IMR-90 (cell line): Measurements from ENCODE around the gene PPP5C. TPM values are rescaled to one million over a fixed set of nuclear protein-coding genes. Genes with fewer than 3 reads are reported as not detected.
"Not testable (repeated sequence)": the region's sequence is repeated elsewhere in the genome, so short reads cannot be mapped to it uniquely, and the experiment has no call there.

ENCODE experiments used
- ATAC-seq: fragments of 200-7000 bp; cut with Tn5 transposase; 2 replicates; pipeline ENCODE4 v1.9.1; 2020; ENCODE audit warnings: low read depth, mild to moderate bottlenecking, moderate library complexity
- BruUV-seq: library from RNA; stranded (reverse); fragments of 400-500 nt; replicated peaks from 2 replicates; lab custom pipeline; 2021; lab: Mats Ljungman, UMichigan
- CTCF ChIA-PET: fragments of 300-600 bp; formaldehyde crosslinking; extraction: SDS; loops from one replicate; lab custom pipeline; 2021; ENCODE audit warnings: antibody characterized with exemption; lab: Yijun Ruan, JAX
- POLR2A ChIA-PET: fragments of 300-600 bp; sonication (Branson Sonifier 250); formaldehyde crosslinking; loops from one replicate; lab custom pipeline; 2022; ENCODE audit warnings: antibody characterized with exemption; ENCODE audit not compliant: unreplicated experiment; lab: Charles Lee
- DNase-seq: peaks from one replicate; pipeline ENCODE4 v3.0.0; 2013
- H2AFZ ChIP-seq: replicated peaks from 2 replicates; pipeline ENCODE3; 2013; ENCODE audit warnings: low read length, mild to moderate bottlenecking; ENCODE audit not compliant: poor library complexity
- H2AK5ac ChIP-seq: 2 replicates; pipeline ENCODE4 v1.6.1; 2013; ENCODE audit warnings: low read depth, low read length, inconsistent platforms
- H2AK9ac ChIP-seq: replicated peaks from 2 replicates; pipeline ENCODE3; 2013; ENCODE audit warnings: mild to moderate bottlenecking, low read depth, low read length, moderate library complexity; ENCODE audit not compliant: poor library complexity
- H2BK120ac ChIP-seq: 2 replicates; pipeline ENCODE4 v1.6.1; 2013; ENCODE audit warnings: low read depth, low read length, inconsistent platforms
- H2BK15ac ChIP-seq: 3 replicates; pipeline ENCODE4 v1.6.1; 2013; ENCODE audit warnings: low read depth, low read length, inconsistent platforms
- H2BK20ac ChIP-seq: 2 replicates; pipeline ENCODE4 v1.6.1; 2013; ENCODE audit warnings: low read depth, mild to moderate bottlenecking, inconsistent platforms, low read length, moderate library complexity
- H2BK5ac ChIP-seq: 2 replicates; pipeline ENCODE4 v1.6.1; 2013; ENCODE audit warnings: mild to moderate bottlenecking, low read depth, low read length, inconsistent platforms; ENCODE audit not compliant: poor library complexity, severe bottlenecking
- H3K14ac ChIP-seq: replicated peaks from 2 replicates; pipeline ENCODE4 v1.6.1; 2013; ENCODE audit warnings: low read depth, low read length, inconsistent platforms
- H3K18ac ChIP-seq: 2 replicates; pipeline ENCODE4 v1.6.1; 2013; ENCODE audit warnings: low read depth, low read length, control low read depth
- H3K23ac ChIP-seq: 2 replicates; pipeline ENCODE4 v1.6.1; 2013; ENCODE audit warnings: low read depth, low read length, inconsistent platforms
- H3K27ac ChIP-seq: 2 replicates; pipeline ENCODE4 v1.5.1; 2013; ENCODE audit warnings: mild to moderate bottlenecking, control low read depth, low read length; ENCODE audit not compliant: insufficient read depth
- H3K27me3 ChIP-seq: 2 replicates; pipeline ENCODE4 v1.6.1; 2013; ENCODE audit warnings: low read length; ENCODE audit not compliant: control insufficient read depth, insufficient read depth
- H3K36me3 ChIP-seq: 2 replicates; pipeline ENCODE4 v1.6.1; 2013; ENCODE audit warnings: low read length, mixed read lengths; ENCODE audit not compliant: control insufficient read depth, insufficient read depth
- H3K4ac ChIP-seq: 2 replicates; pipeline ENCODE4 v1.6.1; 2013; ENCODE audit warnings: low read depth, low read length, inconsistent platforms
- H3K4me1 ChIP-seq: 2 replicates; pipeline ENCODE4 v1.6.1; 2013; ENCODE audit warnings: low read length, mixed read lengths; ENCODE audit not compliant: control insufficient read depth, insufficient read depth
- H3K4me2 ChIP-seq: 2 replicates; pipeline ENCODE4 v1.6.1; 2013; ENCODE audit warnings: low read depth, mild to moderate bottlenecking, control low read depth, low read length, moderate library complexity
- H3K4me3 ChIP-seq: 2 replicates; pipeline ENCODE4 v1.5.1; 2013; ENCODE audit warnings: low read depth, mild to moderate bottlenecking, control low read depth, low read length, moderate library complexity; ENCODE audit not compliant: insufficient read depth
- H3K56ac ChIP-seq: 2 replicates; pipeline ENCODE4 v1.6.1; 2013; ENCODE audit warnings: low read length, inconsistent platforms; ENCODE audit not compliant: insufficient read depth; ENCODE audit errors: extremely low read depth
- H3K79me1 ChIP-seq, 2 experiments: 2 replicates each; pipeline ENCODE4 v1.6.1; 2013; ENCODE audit warnings: low read length in 2 of 2, inconsistent platforms in 1 of 2, low read depth in 1 of 2
- H3K9ac ChIP-seq: 2 replicates; pipeline ENCODE4 v1.6.1; 2013; ENCODE audit warnings: low read depth, low read length, control low read depth
- H3K9me1 ChIP-seq: 2 replicates; pipeline ENCODE4 v1.6.1; 2013; ENCODE audit warnings: low read length, inconsistent platforms; ENCODE audit not compliant: insufficient read depth
- H3K9me3 ChIP-seq: 2 replicates; pipeline ENCODE4 v1.6.1; 2013; ENCODE audit warnings: low read length; ENCODE audit not compliant: control insufficient read depth, insufficient read depth
- H4K20me1 ChIP-seq: 2 replicates; pipeline ENCODE4 v1.6.1; 2013; ENCODE audit warnings: low read length, inconsistent platforms; ENCODE audit not compliant: insufficient read depth
- H4K5ac ChIP-seq: 2 replicates; pipeline ENCODE4 v1.6.1; 2013; ENCODE audit warnings: mild to moderate bottlenecking, low read depth, low read length, control low read depth
- H4K8ac ChIP-seq, 2 experiments: 2 replicates each; pipeline ENCODE4 v1.6.1; 2013; ENCODE audit warnings: low read depth in 2 of 2, low read length in 2 of 2, control low read depth in 1 of 2, inconsistent platforms in 1 of 2
- H4K91ac ChIP-seq: 2 replicates; pipeline ENCODE4 v1.6.1; 2013; ENCODE audit warnings: low read depth, low read length, inconsistent platforms; ENCODE audit not compliant: insufficient read depth
- CEBPB ChIP-seq: IDR thresholded peaks from 2 replicates; pipeline ENCODE4 v1.6.1; 2012; ENCODE audit warnings: low read depth, low read length, improper control_type of control experiment
- CHD1 ChIP-seq: IDR thresholded peaks from 2 replicates; pipeline ENCODE4 v1.6.1; 2012; ENCODE audit warnings: low read depth, low read length, improper control_type of control experiment
- MAZ ChIP-seq: IDR thresholded peaks from 2 replicates; pipeline ENCODE4 v1.6.1; 2012; ENCODE audit warnings: low read depth, mild to moderate bottlenecking, low read length, improper control_type of control experiment, moderate library complexity, borderline replicate concordance
- POLR2A ChIP-seq: IDR thresholded peaks from 2 replicates; pipeline ENCODE4 v1.6.1; 2012; ENCODE audit warnings: mild to moderate bottlenecking, low read depth, low read length
- RAD21 ChIP-seq: IDR thresholded peaks from 2 replicates; pipeline ENCODE4 v1.6.1; 2012; ENCODE audit warnings: low read length, improper control_type of control experiment
- SMC3 ChIP-seq: fragments of 150-350 bp; IDR thresholded peaks from 2 replicates; pipeline ENCODE4 v1.6.1; 2016; ENCODE audit warnings: low read depth, mild to moderate bottlenecking, antibody characterized with exemption, low read length, moderate library complexity
- WGBS, 2 experiments: methylation state at CpG; one replicate each; pipeline versions ENCODE4 v1.1.5 to v1.1.7; 2013; ENCODE audit warnings: missing lambda C conversion rate in 2 of 2; ENCODE audit not compliant: insufficient read length in 1 of 2; ENCODE audit errors: extremely low coverage in 2 of 2; 5-methylcytosine and 5-hydroxymethylcytosine counted together
- dilution Hi-C: fragments of 300-500 bp; cut with HindIII; formaldehyde crosslinking; loops from one replicate; pipeline ENCODE4 v1.14.3; 2018; ENCODE audit warnings: low sequenced_read_pairs; ENCODE audit not compliant: unreplicated experiment
- in situ Hi-C: fragments of 300-500 bp; cut with MboI; formaldehyde crosslinking; loops from 3 replicates; pipeline ENCODE4 v1.14.3; 2019; ENCODE audit warnings: low sequenced_read_pairs, inconsistent platforms, mixed read lengths
- intact Hi-C: fragments of 100-400 bp; cut with micrococcal nuclease; formaldehyde crosslinking; loops from 2 replicates; pipeline ENCODE4 v1.10.0; 2022
- polyA plus RNA-seq, 3 experiments: library from polyadenylated mRNA; depleted of rRNA; stranded (reverse); fragments of >200 nt; gene quantifications; 2 replicates each; pipeline ENCODE4 v1.2.3, GENCODE V29; 2012; ENCODE audit warnings: low replicate concordance in 1 of 3
- total RNA-seq: library from RNA; depleted of rRNA; stranded (reverse); fragments of >200 nt; gene quantifications from 2 replicates; pipeline ENCODE4 v1.2.3, GENCODE V29; 2012
- TF ChIP-seq, protein P1 (sequence below): fragments of 150-350 bp; IDR thresholded peaks from 2 replicates; pipeline ENCODE4 v1.6.1; 2017; ENCODE audit warnings: mild to moderate bottlenecking, antibody characterized with exemption, low read length, low read depth

The PPP5C gene
- total and polyA plus RNA-seq, 2 of the 4 experiments (the other 2 are of a cell fraction) = 80.5 to 128 TPM

DNA sequence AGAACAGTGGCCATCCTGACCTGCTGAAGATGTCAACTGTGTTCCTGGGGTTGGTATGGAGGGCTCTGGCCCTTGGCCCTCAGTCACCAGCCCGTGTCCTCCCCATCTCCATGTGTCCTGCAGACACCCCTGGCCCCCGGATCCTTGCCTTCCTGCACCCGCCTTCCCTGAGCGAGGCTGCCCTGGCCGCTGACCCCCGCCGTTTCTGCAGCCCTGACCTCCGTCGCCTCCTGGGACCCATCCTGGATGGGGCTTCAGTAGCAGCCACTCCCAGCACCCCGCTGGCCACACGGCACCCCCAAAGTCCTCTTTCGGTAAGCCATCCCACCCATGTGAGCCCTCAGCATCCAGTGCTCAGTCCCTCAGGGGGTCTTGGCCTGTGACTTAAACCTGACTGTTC lies 25.2 kb upstream of the PPP5C start:
- Histone ChIP-seq H4K91ac (no peak overlapping the region), H3K9ac (no peak overlapping the region), H3K14ac (no peak overlapping the region), H3K4ac (no peak overlapping the region), H3K4me3 (no peak overlapping the region), H3K9me1 (no peaks in the 10 kb centered on the region), H2AK9ac (no peak overlapping the region), H2BK5ac (no peak overlapping the region), H2BK20ac (no peak overlapping the region), H2AFZ (no peak overlapping the region), H3K23ac (no peak overlapping the region), H4K8ac (no peak overlapping the region), H3K9me3 (peaks cover 8% of the 10 kb centered on the region), H3K36me3 (no peaks in the 10 kb centered on the region), H3K27me3 (peaks cover 3% of the 10 kb centered on the region; the same call in 1 of the 2 replicates), H3K4me1 (no peaks in the 10 kb centered on the region), H3K79me1 (no peaks in the 10 kb centered on the region), H3K56ac (no peak overlapping the region), H2BK15ac (no peak overlapping the region), H2AK5ac (no peak overlapping the region), H4K20me1 (no peaks in the 10 kb centered on the region), H3K27ac (no peak overlapping the region), H3K4me2 (no peak overlapping the region), H2BK120ac (no peak overlapping the region), H3K18ac (no peak overlapping the region), H4K5ac (no peak overlapping the region)
- TF ChIP-seq POLR2A (no peak), CHD1 (no peak), CEBPB (no peak), MAZ (no peak), RAD21 (no peak), SMC3 (no peak)
- TF ChIP-seq, protein P1, sequence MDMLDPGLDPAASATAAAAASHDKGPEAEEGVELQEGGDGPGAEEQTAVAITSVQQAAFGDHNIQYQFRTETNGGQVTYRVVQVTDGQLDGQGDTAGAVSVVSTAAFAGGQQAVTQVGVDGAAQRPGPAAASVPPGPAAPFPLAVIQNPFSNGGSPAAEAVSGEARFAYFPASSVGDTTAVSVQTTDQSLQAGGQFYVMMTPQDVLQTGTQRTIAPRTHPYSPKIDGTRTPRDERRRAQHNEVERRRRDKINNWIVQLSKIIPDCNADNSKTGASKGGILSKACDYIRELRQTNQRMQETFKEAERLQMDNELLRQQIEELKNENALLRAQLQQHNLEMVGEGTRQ = no peak
- 96% methylated on average over 4 of the region's 12 CpGs; no CpG with 5 or more reads in 1 of the 2 experiments for WGBS, 2 experiments
- BruUV-seq = no TSS peak
- ATAC-seq = no peak
- dilution Hi-C loops (no loop called here), in situ Hi-C loops (no loop called here), intact Hi-C loops (no loop called here)
- no peak for DNase-seq
- POLR2A ChIA-PET = no interaction called here
- CTCF ChIA-PET = no interaction called here

DNA sequence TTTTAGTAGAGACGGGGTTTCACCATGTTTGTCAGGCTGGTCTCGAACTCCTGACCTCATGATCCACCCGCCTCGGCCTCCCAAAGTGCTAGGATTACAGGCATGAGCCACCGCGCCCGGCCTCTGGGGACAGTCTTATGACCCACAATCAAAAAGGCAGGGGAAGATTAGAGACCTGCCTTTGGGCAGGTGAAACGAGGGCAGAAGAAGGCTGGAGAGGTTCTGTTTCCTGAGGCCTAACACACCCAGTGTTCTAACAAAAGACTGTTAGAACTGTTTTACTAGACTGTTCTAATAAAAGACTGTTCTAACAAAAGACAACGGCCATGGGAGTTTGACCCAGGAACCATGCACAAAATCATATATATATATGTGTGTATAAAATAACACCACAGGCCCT lies 23.7 kb upstream of the PPP5C start:
- H2BK5ac ChIP-seq, H4K20me1 ChIP-seq, H3K4ac ChIP-seq, BruUV-seq, in situ Hi-C loops, H4K8ac ChIP-seq, H2AK9ac ChIP-seq, H3K9me1 ChIP-seq, DNase-seq, CTCF ChIA-PET, H3K36me3 ChIP-seq, H3K18ac ChIP-seq, dilution Hi-C loops, H3K27me3 ChIP-seq, H3K14ac ChIP-seq, H2AFZ ChIP-seq, H2BK120ac ChIP-seq, H3K9ac ChIP-seq, ATAC-seq, H3K27ac ChIP-seq, H3K4me3 ChIP-seq, H2AK5ac ChIP-seq, intact Hi-C loops, H2BK20ac ChIP-seq, H3K23ac ChIP-seq, H4K91ac ChIP-seq, POLR2A ChIA-PET, H3K4me1 ChIP-seq, H3K4me2 ChIP-seq, H2BK15ac ChIP-seq, H4K5ac ChIP-seq, H3K56ac ChIP-seq, H3K79me1 ChIP-seq: not testable (repeated sequence)
- WGBS, 2 experiments = 79% methylated on average over 7 of the region's 9 CpGs; no CpG with 5 or more reads in 1 of the 2 experiments
- H3K9me3 ChIP-seq = peaks cover 16% of the 10 kb centered on the region
